ENCODE measurements around the gene ST7.

Gene ST7

GRCh38 chr7:117164620-117165019 is 211.3 kb downstream of the ST7 start:
- H3K27me3 ChIP-seq (ENCODE audit: insufficient read depth, low read length): no peaks in the 10 kb centered on the region
- H3K27ac ChIP-seq (ENCODE audit: low read depth, low read length): no peak overlapping the region
- 90% methylated on average over 2 of the region's 2 CpGs for WGBS
- H3K36me3 ChIP-seq (ENCODE audit: insufficient read depth, low read length): no peaks in the 10 kb centered on the region
- no peaks in the 10 kb centered on the region for H3K4me1 ChIP-seq (ENCODE audit: insufficient read depth, low read length)
- H3K9ac ChIP-seq (ENCODE audit: low read depth, low read length): no peak overlapping the region
- no peak overlapping the region for H3K4me3 ChIP-seq (ENCODE audit: low read length)
- no peaks in the 10 kb centered on the region for H3K9me3 ChIP-seq (ENCODE audit: insufficient read depth, low read depth, low read length)

GRCh38 chr7:117165656-117166055 is 212.4 kb downstream of the ST7 start:
- 96% methylated on average over 4 of the region's 4 CpGs for WGBS

GRCh38 chr7:117169907-117170306 is 216.6 kb downstream of the ST7 start:
- Histone ChIP-seq H3K27ac (ENCODE audit: low read depth, low read length) (no peak overlapping the region), H3K9ac (ENCODE audit: low read depth, low read length) (no peak overlapping the region), H3K4me1 (ENCODE audit: insufficient read depth, low read length) (peaks cover 10% of the 10 kb centered on the region), H3K36me3 (ENCODE audit: insufficient read depth, low read length) (no peaks in the 10 kb centered on the region), H3K9me3 (ENCODE audit: insufficient read depth, low read depth, low read length) (no peaks in the 10 kb centered on the region), H3K4me3 (ENCODE audit: low read length) (no peak overlapping the region), H3K27me3 (ENCODE audit: insufficient read depth, low read length) (no peaks in the 10 kb centered on the region)
- WGBS: 97% methylated on average over 4 of the region's 4 CpGs

More at GRCh38 chr7:117165656-117166055, 212.4 kb downstream of the ST7 start:
- Histone ChIP-seq H3K4me3 (ENCODE audit: low read length) (no peak overlapping the region), H3K27ac (ENCODE audit: low read depth, low read length) (no peak overlapping the region), H3K9ac (ENCODE audit: low read depth, low read length) (no peak overlapping the region), H3K4me1 (ENCODE audit: insufficient read depth, low read length) (no peaks in the 10 kb centered on the region), H3K27me3 (ENCODE audit: insufficient read depth, low read length) (no peaks in the 10 kb centered on the region), H3K9me3 (ENCODE audit: insufficient read depth, low read depth, low read length) (no peaks in the 10 kb centered on the region), H3K36me3 (ENCODE audit: insufficient read depth, low read length) (no peaks in the 10 kb centered on the region)

- no peaks in the 10 kb centered on the region for H3K9me3 ChIP-seq (ENCODE audit: insufficient read depth, low read depth, low read length)
- no peaks in the 10 kb centered on the region for H3K27me3 ChIP-seq (ENCODE audit: insufficient read depth, low read length)
- H3K9ac ChIP-seq (ENCODE audit: low read depth, low read length): no peak overlapping the region
- no peak overlapping the region for H3K4me3 ChIP-seq (ENCODE audit: low read length)
- no peaks in the 10 kb centered on the region for H3K36me3 ChIP-seq (ENCODE audit: insufficient read depth, low read length)
- H3K4me1 ChIP-seq (ENCODE audit: insufficient read depth, low read length): peaks cover 15% of the 10 kb centered on the region
- H3K27ac ChIP-seq (ENCODE audit: low read depth, low read length): no peak overlapping the region
- 92% methylated on average over 4 of the region's 4 CpGs for WGBS
These were observed 217.8 kb downstream of the ST7 start for GRCh38 chr7:117171106-117171505.

- Histone ChIP-seq H3K9me3 (ENCODE audit: insufficient read depth, low read depth, low read length) (no peaks in the 10 kb centered on the region), H3K27ac (ENCODE audit: low read depth, low read length) (no peak overlapping the region), H3K4me3 (ENCODE audit: low read length) (no peak overlapping the region), H3K9ac (ENCODE audit: low read depth, low read length) (no peak overlapping the region), H3K27me3 (ENCODE audit: insufficient read depth, low read length) (no peaks in the 10 kb centered on the region), H3K36me3 (ENCODE audit: insufficient read depth, low read length) (no peaks in the 10 kb centered on the region), H3K4me1 (ENCODE audit: insufficient read depth, low read length) (peaks cover 15% of the 10 kb centered on the region)
- 85% methylated on average over 2 of the region's 2 CpGs for WGBS
These were observed 219.0 kb downstream of the ST7 start for GRCh38 chr7:117172283-117172682.

GRCh38 chr7:117173035-117173770 is 219.9 kb downstream of the ST7 start:
- Histone ChIP-seq H3K27me3 (ENCODE audit: insufficient read depth, low read length) (no peaks in the 10 kb centered on the region), H3K9me3 (ENCODE audit: insufficient read depth, low read depth, low read length) (no peaks in the 10 kb centered on the region), H3K9ac (ENCODE audit: low read depth, low read length) (no peak overlapping the region), H3K4me1 (ENCODE audit: insufficient read depth, low read length) (peaks cover 15% of the 10 kb centered on the region), H3K4me3 (ENCODE audit: low read length) (no peak overlapping the region), H3K36me3 (ENCODE audit: insufficient read depth, low read length) (no peaks in the 10 kb centered on the region), H3K27ac (ENCODE audit: low read depth, low read length) (no peak overlapping the region)
- WGBS: 88% methylated on average over 6 of the region's 6 CpGs

GRCh38 chr7:117176206-117176605 is 222.9 kb downstream of the ST7 start:
- H3K9me3 ChIP-seq (ENCODE audit: insufficient read depth, low read depth, low read length): no peaks in the 10 kb centered on the region
- H3K4me3 ChIP-seq (ENCODE audit: low read length): no peak overlapping the region
- H3K27me3 ChIP-seq (ENCODE audit: insufficient read depth, low read length): no peaks in the 10 kb centered on the region
- H3K27ac ChIP-seq (ENCODE audit: low read depth, low read length): no peak overlapping the region
- peaks cover 15% of the 10 kb centered on the region for H3K4me1 ChIP-seq (ENCODE audit: insufficient read depth, low read length)
- H3K36me3 ChIP-seq (ENCODE audit: insufficient read depth, low read length): no peaks in the 10 kb centered on the region
- no peak overlapping the region for H3K9ac ChIP-seq (ENCODE audit: low read depth, low read length)
- WGBS: 93% methylated on average over 2 of the region's 2 CpGs

GRCh38 chr7:117178600-117178999 is 225.3 kb downstream of the ST7 start:
- Histone ChIP-seq H3K4me1 (ENCODE audit: insufficient read depth, low read length) (peaks cover 10% of the 10 kb centered on the region; the same call in 1 of the 2 replicates), H3K27ac (ENCODE audit: low read depth, low read length) (no peak overlapping the region), H3K9me3 (ENCODE audit: insufficient read depth, low read depth, low read length) (no peaks in the 10 kb centered on the region), H3K9ac (ENCODE audit: low read depth, low read length) (no peak overlapping the region), H3K27me3 (ENCODE audit: insufficient read depth, low read length) (no peaks in the 10 kb centered on the region), H3K4me3 (ENCODE audit: low read length) (no peak overlapping the region), H3K36me3 (ENCODE audit: insufficient read depth, low read length) (no peaks in the 10 kb centered on the region)
- 90% methylated on average over 1 of the region's 2 CpGs for WGBS

- 93% methylated on average over 2 of the region's 2 CpGs for WGBS
- Histone ChIP-seq H3K4me1 (ENCODE audit: insufficient read depth, low read length) (0 out of 2 replicates have a peak, but pooled peaks cover 7% of the 10 kb centered on the region), H3K27ac (ENCODE audit: low read depth, low read length) (no peak overlapping the region), H3K4me3 (ENCODE audit: low read length) (no peak overlapping the region), H3K9ac (ENCODE audit: low read depth, low read length) (no peak overlapping the region), H3K9me3 (ENCODE audit: insufficient read depth, low read depth, low read length) (no peaks in the 10 kb centered on the region), H3K27me3 (ENCODE audit: insufficient read depth, low read length) (no peaks in the 10 kb centered on the region), H3K36me3 (ENCODE audit: insufficient read depth, low read length) (no peaks in the 10 kb centered on the region)
These were observed 226.4 kb downstream of the ST7 start for GRCh38 chr7:117179701-117180100.

- Histone ChIP-seq H3K27ac (ENCODE audit: low read depth, low read length) (no peak overlapping the region), H3K4me3 (ENCODE audit: low read length) (no peak overlapping the region), H3K27me3 (ENCODE audit: insufficient read depth, low read length) (no peaks in the 10 kb centered on the region), H3K4me1 (ENCODE audit: insufficient read depth, low read length) (no peaks in the 10 kb centered on the region), H3K36me3 (ENCODE audit: insufficient read depth, low read length) (no peaks in the 10 kb centered on the region), H3K9me3 (ENCODE audit: insufficient read depth, low read depth, low read length) (no peaks in the 10 kb centered on the region), H3K9ac (ENCODE audit: low read depth, low read length) (no peak overlapping the region)
- 94% methylated on average over 2 of the region's 2 CpGs for WGBS
These were observed 230.4 kb downstream of the ST7 start for GRCh38 chr7:117183729-117184128.

GRCh38 chr7:117184367-117184766 is 231.1 kb downstream of the ST7 start:
- 94% methylated on average over 2 of the region's 2 CpGs for WGBS
- H3K36me3 ChIP-seq (ENCODE audit: insufficient read depth, low read length): no peaks in the 10 kb centered on the region
- H3K9me3 ChIP-seq (ENCODE audit: insufficient read depth, low read depth, low read length): no peaks in the 10 kb centered on the region
- no peaks in the 10 kb centered on the region for H3K27me3 ChIP-seq (ENCODE audit: insufficient read depth, low read length)
- no peak overlapping the region for H3K9ac ChIP-seq (ENCODE audit: low read depth, low read length)
- H3K4me3 ChIP-seq (ENCODE audit: low read length): no peak overlapping the region
- H3K27ac ChIP-seq (ENCODE audit: low read depth, low read length): no peak overlapping the region
- no peaks in the 10 kb centered on the region for H3K4me1 ChIP-seq (ENCODE audit: insufficient read depth, low read length)

- H3K9me3 ChIP-seq (ENCODE audit: insufficient read depth, low read depth, low read length): no peaks in the 10 kb centered on the region
- H3K36me3 ChIP-seq (ENCODE audit: insufficient read depth, low read length): no peaks in the 10 kb centered on the region
- no peak overlapping the region for H3K4me3 ChIP-seq (ENCODE audit: low read length)
- no peaks in the 10 kb centered on the region for H3K27me3 ChIP-seq (ENCODE audit: insufficient read depth, low read length)
- no peak overlapping the region for H3K9ac ChIP-seq (ENCODE audit: low read depth, low read length)
- no peaks in the 10 kb centered on the region for H3K4me1 ChIP-seq (ENCODE audit: insufficient read depth, low read length)
- 94% methylated on average over 2 of the region's 3 CpGs for WGBS
- H3K27ac ChIP-seq (ENCODE audit: low read depth, low read length): no peak overlapping the region
These were observed 231.8 kb downstream of the ST7 start for GRCh38 chr7:117185124-117185523.
